ENCODE data around the gene LDB3.

The LDB3 gene

GRCh38 chr10:86650151-86650550, 18.2 kb upstream of the LDB3 start:
- DNase-seq = no peak
- in situ Hi-C loops (cut with MboI; ENCODE audit: low pct_unique_long_range_greater_than_20kb, low sequenced_read_pairs) = no loop called here

- in situ Hi-C loops (cut with MboI; ENCODE audit: low pct_unique_long_range_greater_than_20kb, low sequenced_read_pairs) = no loop called here
- DNase-seq = no peak
Observed at GRCh38 chr10:86651021-86651471, 17.3 kb upstream of the LDB3 start.

GRCh38 chr10:86651631-86652331, 16.5 kb upstream of the LDB3 start:
- in situ Hi-C loops (cut with MboI; ENCODE audit: low pct_unique_long_range_greater_than_20kb, low sequenced_read_pairs) = no loop called here
- DNase-seq = no peak

GRCh38 chr10:86652361-86653202, 15.7 kb upstream of the LDB3 start:
- no peak for DNase-seq
- in situ Hi-C loops (cut with MboI; ENCODE audit: low pct_unique_long_range_greater_than_20kb, low sequenced_read_pairs) = no loop called here

GRCh38 chr10:86653379-86653778, 14.9 kb upstream of the LDB3 start:
- DNase-seq = no peak
- in situ Hi-C loops (cut with MboI; ENCODE audit: low pct_unique_long_range_greater_than_20kb, low sequenced_read_pairs) = no loop called here

GRCh38 chr10:86653987-86654386, 14.3 kb upstream of the LDB3 start:
- DNase-seq = no peak
- in situ Hi-C loops (cut with MboI; ENCODE audit: low pct_unique_long_range_greater_than_20kb, low sequenced_read_pairs) = no loop called here

- in situ Hi-C loops (cut with MboI; ENCODE audit: low pct_unique_long_range_greater_than_20kb, low sequenced_read_pairs) = no loop called here
Observed at GRCh38 chr10:86654411-86655172, 13.7 kb upstream of the LDB3 start, which contains the start of gene OPN4. Gene OPN4, plus strand, starts transcription at chr10:86654547. Its CDS starts 237 bp downstream, at chr10:86654784.

GRCh38 chr10:86655173-86655540, 13.2 kb upstream of the LDB3 start:
- in situ Hi-C loops (cut with MboI; ENCODE audit: low pct_unique_long_range_greater_than_20kb, low sequenced_read_pairs) = no loop called here
- DNase-seq = no peak

More at GRCh38 chr10:86654411-86655172, 13.7 kb upstream of the LDB3 start, which contains the start of gene OPN4:
- DNase-seq = no peak

GRCh38 chr10:86655596-86655995, 12.7 kb upstream of the LDB3 start:
- DNase-seq = no peak
- in situ Hi-C loops (cut with MboI; ENCODE audit: low pct_unique_long_range_greater_than_20kb, low sequenced_read_pairs) = no loop called here

- DNase-seq = no peak
- in situ Hi-C loops (cut with MboI; ENCODE audit: low pct_unique_long_range_greater_than_20kb, low sequenced_read_pairs) = no loop called here
Observed at GRCh38 chr10:86657011-86657395, 11.3 kb upstream of the LDB3 start.

- no peak for DNase-seq
- in situ Hi-C loops (cut with MboI; ENCODE audit: low pct_unique_long_range_greater_than_20kb, low sequenced_read_pairs) = no loop called here
Observed at GRCh38 chr10:86657396-86658011, 10.8 kb upstream of the LDB3 start.

- in situ Hi-C loops (cut with MboI; ENCODE audit: low pct_unique_long_range_greater_than_20kb, low sequenced_read_pairs) = no loop called here
- DNase-seq = no peak
Observed at GRCh38 chr10:86658261-86658741, 10.0 kb upstream of the LDB3 start.

GRCh38 chr10:86658751-86659150, 9.6 kb upstream of the LDB3 start:
- in situ Hi-C loops (cut with MboI; ENCODE audit: low pct_unique_long_range_greater_than_20kb, low sequenced_read_pairs) = no loop called here
- no peak for DNase-seq

- in situ Hi-C loops (cut with MboI; ENCODE audit: low pct_unique_long_range_greater_than_20kb, low sequenced_read_pairs) = no loop called here
- DNase-seq = no peak
Observed at GRCh38 chr10:86659161-86659691, 9.1 kb upstream of the LDB3 start.

- DNase-seq = no peak
- in situ Hi-C loops (cut with MboI; ENCODE audit: low pct_unique_long_range_greater_than_20kb, low sequenced_read_pairs) = no loop called here
Observed at GRCh38 chr10:86659721-86660453, 8.4 kb upstream of the LDB3 start.

GRCh38 chr10:86661161-86662025, 6.9 kb upstream of the LDB3 start:
- no peak for DNase-seq
- in situ Hi-C loops (cut with MboI; ENCODE audit: low pct_unique_long_range_greater_than_20kb, low sequenced_read_pairs) = no loop called here
